GM21786 (cell line): ENCODE data around the gene RNF212.
A peak's percentile ranks its signal among the peaks of the same experiment; 100 is the strongest.

ENCODE experiments used
- ATAC-seq: cut with Tn5 transposase; IDR thresholded peaks from one replicate; pipeline ENCODE4 v1.9.1; 2021; ENCODE audit not compliant: unreplicated experiment

The RNF212 gene

DNA sequence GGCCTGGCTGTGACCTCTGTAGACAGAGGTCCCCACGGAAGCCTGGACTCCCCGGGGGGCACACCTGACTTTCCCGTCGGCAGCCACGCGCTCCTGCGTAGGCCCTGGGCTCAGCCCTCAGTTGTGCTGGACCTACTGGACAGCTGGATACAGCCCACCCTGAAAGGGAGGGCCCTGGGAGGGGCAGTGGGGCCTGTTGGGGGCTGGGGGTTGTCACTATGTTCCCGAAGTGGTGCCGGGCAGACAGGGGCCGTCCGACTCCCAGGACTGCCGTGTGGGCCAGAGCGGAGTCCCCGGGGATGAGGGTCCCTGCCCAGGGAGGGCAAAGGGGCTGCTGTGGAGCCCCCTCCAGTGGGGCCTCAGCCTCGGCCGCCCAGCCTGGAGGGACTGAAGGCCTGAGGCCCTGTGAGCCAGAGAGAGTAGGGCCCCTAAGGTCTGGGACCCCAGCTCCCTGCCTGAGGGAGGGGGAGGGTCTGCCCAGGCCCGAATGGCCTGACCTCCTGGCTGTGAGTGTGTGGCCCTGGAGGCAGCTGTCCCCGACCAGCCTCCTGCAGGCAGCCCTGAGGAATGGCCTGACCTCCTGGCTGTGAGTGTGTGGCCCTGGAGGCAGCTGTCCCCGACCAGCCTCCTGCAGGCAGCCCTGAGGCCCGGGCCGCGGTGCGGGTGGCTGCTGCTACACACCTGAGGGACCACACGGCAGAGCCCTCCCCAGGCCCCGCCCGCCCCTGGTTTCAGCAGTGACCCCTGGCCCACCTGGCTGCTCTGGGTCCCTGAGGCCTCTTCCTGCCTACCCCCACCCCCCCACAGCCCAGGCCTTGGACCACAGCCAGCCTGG, 76.2 kb downstream of the RNF212 start:
- ATAC-seq: no peak

DNA sequence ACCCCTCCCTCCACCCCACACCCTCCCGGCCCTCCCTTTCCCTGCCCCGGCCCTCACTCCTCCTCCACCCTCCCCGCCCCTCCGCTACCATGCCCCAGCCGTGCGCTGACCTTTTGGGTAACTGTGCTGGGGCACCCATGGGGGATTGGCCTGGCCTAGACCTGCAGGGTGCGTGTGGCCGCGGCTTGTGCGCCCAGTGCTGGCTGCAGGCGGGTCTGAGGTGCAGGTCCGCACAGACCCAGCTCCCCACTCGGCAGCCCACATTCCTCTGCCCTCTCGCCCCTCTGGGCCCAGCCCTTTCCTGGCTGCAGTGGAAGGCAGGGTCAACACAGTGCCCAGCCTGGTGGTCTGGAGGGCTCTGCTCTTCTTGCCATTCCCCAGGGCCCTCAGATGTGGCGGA, 77.3 kb downstream of the RNF212 start:
- ATAC-seq: no peak

DNA sequence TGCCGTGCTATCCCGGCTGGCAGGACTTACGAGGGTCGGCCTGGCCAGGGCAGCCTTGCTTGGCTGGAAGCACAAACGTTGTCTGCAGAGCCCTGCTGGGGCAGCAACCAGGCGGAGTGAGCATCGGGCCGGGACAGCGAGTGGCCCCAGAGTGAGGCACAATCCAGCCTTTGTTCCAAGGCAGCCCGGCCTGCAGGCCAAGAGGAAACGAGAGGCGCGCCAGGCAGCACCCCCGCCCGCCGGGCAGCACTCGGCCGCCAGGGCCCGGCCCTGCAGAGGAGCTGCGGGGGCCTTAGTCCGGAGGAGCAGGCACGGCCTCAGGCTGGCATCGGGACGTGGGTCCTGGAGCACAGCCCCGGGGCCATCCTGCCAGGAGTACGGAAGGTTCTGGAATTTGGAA, 77.9 kb downstream of the RNF212 start:
- ATAC-seq: no peak

DNA sequence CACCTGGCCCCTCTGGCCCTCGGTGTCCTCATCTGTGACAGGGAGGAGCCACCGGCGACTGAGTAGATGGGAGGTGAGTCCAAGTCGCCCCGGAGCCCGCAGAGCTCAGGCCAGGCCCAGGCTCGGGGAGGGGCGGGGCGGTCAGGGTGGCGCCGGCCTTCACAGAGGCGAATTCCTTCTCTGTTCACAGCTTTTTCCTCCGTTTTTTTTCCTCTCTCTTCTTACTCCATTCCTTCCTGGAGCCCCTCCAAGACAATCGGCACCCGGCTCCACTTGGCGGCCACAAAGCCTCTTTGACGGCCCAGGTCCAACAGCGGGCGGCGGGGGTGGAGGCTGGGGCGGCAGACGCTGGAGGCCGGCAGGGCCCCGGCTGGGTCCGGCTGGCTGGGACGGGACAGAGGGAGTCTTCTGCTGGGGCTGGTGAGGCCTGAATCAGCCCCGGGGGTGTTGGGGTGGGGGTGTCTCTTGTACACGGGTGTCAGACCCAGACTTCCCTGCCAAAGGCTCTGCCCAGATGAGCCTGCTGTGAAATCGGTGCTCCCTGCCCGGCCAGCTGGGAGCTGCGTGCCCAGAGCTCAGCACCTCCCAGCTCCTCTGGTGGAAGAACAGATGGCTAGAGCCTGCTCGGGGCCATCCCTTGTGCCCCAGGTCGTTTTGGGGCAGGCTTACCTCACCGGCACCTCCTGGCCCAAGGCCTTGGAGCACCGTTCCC, 79.4 kb downstream of the RNF212 start:
- no peak for ATAC-seq

DNA sequence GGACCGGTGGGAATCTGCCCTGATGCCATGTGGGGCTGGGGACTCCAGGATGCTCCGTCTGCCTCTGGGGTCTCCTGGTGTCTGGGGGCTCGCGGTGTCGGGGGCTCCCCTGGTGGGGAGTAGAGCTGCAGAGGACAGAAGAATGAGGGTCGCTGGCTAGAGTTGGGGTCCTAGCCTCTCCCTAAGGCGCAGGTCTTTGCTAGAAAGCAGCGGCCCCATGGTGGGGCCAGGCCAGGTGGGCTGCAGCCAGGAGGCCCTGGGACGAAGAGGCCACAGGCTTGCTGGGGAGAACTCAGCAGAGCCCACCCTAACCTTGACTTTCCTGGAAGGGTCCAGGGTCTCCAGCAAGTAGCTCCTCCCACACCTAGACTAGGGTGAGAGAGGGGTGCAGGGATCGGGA, 80.5 kb downstream of the RNF212 start:
- no peak for ATAC-seq

GRCh38 chr4:1031956-1032795, 81.2 kb downstream of the RNF212 start:
- ATAC-seq: no peak

DNA sequence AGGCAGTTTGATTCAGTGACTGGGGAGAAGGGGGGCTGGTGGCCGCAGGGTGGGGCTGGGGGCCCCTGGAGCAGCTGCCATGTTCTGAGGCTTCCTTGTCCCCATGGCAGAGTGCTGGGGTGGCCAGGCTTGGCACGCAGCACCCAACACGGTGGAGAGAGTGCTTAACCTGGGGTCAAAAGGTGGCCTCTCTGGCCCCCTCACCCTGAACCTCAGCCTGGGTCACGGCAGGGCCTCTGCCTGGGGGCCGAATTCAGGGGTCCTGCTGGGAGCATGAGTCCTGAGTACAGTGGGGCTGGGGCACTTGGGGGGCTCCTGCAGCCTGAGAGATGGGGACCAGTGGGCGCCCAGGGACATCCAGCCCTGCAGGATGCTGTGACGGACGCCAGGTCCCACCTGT, 82.0 kb downstream of the RNF212 start:
- no peak for ATAC-seq

- no peak for ATAC-seq
These were observed 82.8 kb downstream of the RNF212 start for GRCh38 chr4:1030559-1030958.

DNA sequence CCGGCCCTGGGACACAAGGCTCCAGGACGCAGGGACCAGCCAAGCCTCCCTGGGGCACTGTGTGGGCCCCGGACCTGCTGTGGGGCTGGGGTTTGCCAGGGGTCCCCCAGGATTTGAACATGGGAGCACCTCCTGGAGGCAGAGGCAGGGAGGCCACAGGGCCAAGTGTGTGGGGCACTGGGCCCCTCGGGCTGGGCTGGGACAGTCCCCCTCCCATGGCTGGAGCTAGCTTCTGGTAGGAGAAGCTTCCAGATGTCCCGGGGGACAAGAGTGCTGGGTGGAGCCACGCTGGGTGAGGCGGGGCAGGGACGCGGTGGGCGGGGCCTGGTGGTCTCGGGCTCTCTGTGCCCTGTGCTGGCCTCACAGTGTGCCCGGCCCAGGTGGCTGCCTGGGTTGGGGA, 83.3 kb downstream of the RNF212 start:
- no peak for ATAC-seq

DNA sequence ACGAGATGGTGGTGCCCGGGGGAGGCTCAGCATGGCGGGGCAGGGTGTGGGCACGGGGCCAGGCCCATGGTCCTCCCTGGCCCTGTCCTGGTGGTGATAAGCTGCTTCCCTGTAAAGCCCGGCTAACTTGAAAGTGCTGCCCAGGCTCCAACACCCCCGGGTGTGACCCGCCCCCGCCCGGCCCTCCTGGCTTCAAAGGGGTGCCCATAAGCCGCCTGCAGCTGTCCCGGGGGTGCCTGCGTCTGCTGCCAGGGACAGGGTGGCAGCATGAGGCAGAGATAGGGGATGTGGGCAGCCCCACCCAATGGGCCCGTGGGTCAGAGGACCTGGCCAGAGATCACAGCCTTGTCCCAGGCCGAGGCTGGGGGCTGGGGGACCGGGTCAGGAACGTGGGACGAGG, 83.8 kb downstream of the RNF212 start:
- ATAC-seq: no peak

GRCh38 chr4:1028574-1029220, 84.7 kb downstream of the RNF212 start:
- no peak for ATAC-seq

GRCh38 chr4:1027915-1028238, 85.5 kb downstream of the RNF212 start:
- ATAC-seq: no peak

- no peak for ATAC-seq
These were observed 86.0 kb downstream of the RNF212 start for GRCh38 chr4:1027219-1027914.

DNA sequence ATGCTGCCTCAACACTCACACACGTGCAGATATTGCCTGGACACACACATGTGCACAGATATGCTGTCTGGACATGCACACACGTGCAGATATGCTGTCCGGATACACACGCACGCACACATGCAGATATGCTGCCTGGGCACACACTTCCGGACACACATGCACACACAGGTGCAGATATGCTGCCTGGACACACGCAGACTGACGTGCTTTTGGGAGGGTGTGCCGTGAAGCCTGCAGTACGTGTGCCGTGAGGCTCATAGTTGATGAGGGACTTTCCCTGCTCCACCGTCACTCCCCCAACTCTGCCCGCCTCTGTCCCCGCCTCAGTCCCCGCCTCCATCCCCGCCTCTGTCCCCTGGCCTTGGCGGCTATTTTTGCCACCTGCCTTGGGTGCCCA, 87.2 kb downstream of the RNF212 start:
- peak; percentile 42 for ATAC-seq

DNA sequence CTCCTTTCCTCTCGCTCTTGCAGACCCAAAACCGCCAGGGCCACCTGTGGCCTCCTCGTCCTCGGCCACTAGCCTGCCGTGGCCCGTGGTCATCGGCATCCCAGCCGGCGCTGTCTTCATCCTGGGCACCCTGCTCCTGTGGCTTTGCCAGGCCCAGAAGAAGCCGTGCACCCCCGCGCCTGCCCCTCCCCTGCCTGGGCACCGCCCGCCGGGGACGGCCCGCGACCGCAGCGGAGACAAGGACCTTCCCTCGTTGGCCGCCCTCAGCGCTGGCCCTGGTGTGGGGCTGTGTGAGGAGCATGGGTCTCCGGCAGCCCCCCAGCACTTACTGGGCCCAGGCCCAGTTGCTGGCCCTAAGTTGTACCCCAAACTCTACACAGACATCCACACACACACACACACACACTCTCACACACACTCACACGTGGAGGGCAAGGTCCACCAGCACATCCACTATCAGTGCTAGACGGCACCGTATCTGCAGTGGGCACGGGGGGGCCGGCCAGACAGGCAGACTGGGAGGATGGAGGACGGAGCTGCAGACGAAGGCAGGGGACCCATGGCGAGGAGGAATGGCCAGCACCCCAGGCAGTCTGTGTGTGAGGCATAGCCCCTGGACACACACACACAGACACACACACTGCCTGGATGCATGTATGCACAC, 88.3 kb downstream of the RNF212 start:
- ATAC-seq: no peak

DNA sequence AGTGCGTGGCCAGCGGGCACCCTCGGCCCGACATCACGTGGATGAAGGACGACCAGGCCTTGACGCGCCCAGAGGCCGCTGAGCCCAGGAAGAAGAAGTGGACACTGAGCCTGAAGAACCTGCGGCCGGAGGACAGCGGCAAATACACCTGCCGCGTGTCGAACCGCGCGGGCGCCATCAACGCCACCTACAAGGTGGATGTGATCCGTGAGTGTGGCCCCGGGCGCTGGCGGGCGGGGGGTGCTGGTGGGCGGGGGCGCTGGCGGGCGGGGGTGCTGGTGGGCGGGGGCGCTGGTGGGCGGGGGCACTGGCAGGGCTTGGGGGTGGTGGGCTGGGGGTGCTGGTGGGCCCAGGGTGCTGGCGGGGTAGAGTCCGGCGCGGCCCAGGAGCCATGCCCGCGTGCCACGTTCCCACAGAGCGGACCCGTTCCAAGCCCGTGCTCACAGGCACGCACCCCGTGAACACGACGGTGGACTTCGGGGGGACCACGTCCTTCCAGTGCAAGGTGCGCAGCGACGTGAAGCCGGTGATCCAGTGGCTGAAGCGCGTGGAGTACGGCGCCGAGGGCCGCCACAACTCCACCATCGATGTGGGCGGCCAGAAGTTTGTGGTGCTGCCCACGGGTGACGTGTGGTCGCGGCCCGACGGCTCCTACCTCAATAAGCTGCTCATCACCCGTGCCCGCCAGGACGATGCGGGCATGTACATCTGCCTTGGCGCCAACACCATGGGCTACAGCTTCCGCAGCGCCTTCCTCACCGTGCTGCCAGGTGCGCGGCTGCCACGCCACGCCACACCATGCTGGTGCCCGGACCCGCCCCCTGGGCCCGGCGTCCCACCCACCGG, 89.2 kb downstream of the RNF212 start:
- no peak for ATAC-seq

GRCh38 chr4:1023075-1023640, 90.2 kb downstream of the RNF212 start:
- no peak for ATAC-seq

DNA sequence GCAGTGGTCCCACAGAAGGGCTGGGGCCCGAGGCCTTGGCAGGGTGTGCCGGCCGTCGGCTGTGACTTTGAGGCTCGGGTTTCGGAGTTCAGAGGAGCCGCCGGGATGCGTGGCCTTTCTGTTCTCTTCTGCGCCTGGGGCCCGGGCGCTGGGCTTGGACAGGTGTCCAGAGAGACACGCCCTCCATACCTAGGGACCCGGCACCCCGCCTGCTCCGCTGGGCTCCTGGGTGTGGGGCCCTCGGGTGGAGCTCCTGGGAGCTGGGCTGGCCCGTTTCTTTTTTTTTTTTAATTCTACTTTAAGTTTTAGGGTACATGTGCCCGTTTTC, 90.7 kb downstream of the RNF212 start:
- ATAC-seq: no peak
